Measurements from ENCODE around the gene BCL7C.
A peak's percentile ranks its signal among the peaks of the same experiment; 100 is the strongest.

The BCL7C gene

DNA sequence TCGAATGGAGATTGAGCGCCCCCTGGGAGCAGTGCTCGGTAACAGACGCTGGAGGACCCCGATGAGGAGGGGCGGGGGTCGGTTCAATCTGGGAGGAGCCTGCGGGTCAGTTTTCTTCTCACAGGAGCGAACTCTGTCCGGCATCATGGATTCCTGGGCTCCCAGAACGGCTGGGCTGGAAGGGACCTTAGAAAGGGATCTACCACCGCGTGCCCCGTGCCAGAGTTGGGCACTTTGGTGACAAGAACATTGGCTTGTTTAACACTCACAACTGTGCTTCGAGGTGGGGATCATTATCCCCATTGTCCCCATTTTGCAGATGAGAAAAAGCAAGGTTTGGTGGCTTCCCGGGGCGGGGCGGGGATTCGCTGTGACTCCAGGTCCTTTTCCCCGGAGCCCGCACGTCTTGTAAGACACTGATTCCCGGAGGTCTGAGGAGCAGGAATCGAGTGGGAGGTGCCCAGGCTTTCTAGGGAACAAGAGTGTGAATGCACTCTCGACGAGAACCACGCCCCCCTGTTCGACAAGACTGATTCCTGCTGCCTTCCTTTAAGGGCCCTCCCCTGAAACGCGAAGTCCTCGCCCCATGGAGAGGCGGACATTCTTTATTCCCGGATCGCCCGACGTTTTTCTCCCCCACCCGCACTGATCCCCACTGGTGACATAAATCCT, 28.0 kb upstream of the BCL7C start:
- TF ChIP-seq, protein P1, sequence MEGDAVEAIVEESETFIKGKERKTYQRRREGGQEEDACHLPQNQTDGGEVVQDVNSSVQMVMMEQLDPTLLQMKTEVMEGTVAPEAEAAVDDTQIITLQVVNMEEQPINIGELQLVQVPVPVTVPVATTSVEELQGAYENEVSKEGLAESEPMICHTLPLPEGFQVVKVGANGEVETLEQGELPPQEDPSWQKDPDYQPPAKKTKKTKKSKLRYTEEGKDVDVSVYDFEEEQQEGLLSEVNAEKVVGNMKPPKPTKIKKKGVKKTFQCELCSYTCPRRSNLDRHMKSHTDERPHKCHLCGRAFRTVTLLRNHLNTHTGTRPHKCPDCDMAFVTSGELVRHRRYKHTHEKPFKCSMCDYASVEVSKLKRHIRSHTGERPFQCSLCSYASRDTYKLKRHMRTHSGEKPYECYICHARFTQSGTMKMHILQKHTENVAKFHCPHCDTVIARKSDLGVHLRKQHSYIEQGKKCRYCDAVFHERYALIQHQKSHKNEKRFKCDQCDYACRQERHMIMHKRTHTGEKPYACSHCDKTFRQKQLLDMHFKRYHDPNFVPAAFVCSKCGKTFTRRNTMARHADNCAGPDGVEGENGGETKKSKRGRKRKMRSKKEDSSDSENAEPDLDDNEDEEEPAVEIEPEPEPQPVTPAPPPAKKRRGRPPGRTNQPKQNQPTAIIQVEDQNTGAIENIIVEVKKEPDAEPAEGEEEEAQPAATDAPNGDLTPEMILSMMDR (IDR thresholded peaks at IDR 0.05; ENCODE audit: low read depth, low read length) = peak; percentile 78
- H3K4me3 ChIP-seq (ENCODE audit: low read depth, low read length) = peak overlapping the region; percentile 63

DNA sequence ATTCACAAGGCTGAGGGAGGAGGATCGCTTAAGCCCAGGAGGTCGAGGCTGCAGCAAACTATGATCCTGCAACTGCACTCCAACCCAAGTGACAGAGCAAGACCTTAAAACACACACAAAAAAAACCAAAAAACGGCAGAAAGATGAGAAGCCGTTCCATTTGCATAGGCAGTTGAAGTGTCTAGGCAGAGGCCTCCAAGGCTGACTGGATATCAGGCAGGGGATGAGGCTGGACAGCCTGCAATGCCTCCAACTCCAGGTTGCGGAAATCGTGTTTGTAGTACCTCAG, 27.5 kb upstream of the BCL7C start:
- peak overlapping the region; percentile 63 for H3K4me3 ChIP-seq (ENCODE audit: low read depth, low read length)
- TF ChIP-seq, protein P1 (IDR thresholded peaks at IDR 0.05; ENCODE audit: low read depth, low read length) = no peak

DNA sequence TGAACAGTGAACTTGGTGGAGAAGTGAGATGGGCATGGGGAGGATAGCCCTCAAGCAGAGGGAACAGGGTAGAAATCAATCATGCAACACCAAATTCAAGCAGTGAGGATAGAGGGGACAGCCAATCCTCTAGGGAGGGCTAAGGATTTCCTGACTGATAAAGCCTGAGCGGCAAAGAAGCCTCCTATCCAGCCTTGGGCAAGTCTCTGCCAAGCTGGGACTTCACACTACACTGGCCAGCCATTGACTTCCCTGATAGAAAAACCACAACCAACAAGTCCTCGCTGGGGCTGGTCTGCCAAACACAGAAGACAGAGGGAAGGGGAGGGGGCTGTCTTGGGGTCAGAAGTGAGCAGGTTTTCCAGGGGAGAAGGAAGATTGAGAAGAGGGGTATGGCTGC, 27.0 kb upstream of the BCL7C start:
- H3K4me3 ChIP-seq (ENCODE audit: low read depth, low read length) = no peak overlapping the region
- TF ChIP-seq, protein P1 (IDR thresholded peaks at IDR 0.05; ENCODE audit: low read depth, low read length) = no peak

DNA sequence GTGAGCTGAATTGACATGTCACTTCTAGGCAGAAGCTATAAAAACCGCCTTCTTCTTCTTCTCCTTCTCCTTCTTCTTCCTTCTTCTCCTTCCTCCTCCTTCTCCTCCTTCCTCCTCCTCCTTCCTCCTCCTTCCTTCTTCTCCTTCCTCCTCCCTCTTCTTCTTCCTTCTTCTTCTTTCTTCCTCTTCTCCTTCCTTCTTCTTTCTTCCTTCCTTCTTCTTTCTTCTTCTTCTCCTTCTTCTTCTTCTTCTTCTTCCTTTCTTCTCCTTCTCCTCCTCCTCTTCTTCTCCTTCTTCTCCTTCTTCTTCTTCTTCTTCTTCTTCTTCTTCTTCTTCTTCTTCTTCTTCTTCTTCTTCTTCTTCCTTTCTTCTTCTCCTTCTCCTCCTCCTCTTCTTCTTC, 24.7 kb upstream of the BCL7C start:
- TF ChIP-seq, protein P1 (IDR thresholded peaks at IDR 0.05; ENCODE audit: low read depth, low read length) = no peak

DNA sequence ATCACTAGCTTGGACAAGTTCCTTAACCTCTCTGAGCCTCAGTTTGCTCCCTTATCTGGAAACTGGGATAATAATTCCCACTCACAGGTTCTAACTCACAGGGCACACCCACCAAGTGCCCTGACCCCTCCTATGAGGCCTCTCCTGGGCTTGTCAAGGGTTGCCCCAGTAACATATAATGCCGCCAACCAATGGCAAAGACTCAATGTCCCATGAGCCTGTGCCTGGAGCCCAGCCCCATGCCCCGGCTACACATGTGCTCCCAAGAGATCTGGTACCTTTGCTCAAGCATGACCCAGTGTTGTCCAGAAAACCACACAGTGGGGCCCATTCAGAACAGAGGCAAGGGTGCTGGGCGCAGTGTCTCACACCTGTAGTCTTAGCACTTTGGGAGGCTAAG, 21.0 kb upstream of the BCL7C start:
- TF ChIP-seq, protein P1 (IDR thresholded peaks at IDR 0.05; ENCODE audit: low read depth, low read length) = no peak
- H3K4me3 ChIP-seq (ENCODE audit: low read depth, low read length) = no peak overlapping the region

More for the DNA sequence above, 24.7 kb upstream of the BCL7C start:
- H3K4me3 ChIP-seq (ENCODE audit: low read depth, low read length) = no peak overlapping the region

DNA sequence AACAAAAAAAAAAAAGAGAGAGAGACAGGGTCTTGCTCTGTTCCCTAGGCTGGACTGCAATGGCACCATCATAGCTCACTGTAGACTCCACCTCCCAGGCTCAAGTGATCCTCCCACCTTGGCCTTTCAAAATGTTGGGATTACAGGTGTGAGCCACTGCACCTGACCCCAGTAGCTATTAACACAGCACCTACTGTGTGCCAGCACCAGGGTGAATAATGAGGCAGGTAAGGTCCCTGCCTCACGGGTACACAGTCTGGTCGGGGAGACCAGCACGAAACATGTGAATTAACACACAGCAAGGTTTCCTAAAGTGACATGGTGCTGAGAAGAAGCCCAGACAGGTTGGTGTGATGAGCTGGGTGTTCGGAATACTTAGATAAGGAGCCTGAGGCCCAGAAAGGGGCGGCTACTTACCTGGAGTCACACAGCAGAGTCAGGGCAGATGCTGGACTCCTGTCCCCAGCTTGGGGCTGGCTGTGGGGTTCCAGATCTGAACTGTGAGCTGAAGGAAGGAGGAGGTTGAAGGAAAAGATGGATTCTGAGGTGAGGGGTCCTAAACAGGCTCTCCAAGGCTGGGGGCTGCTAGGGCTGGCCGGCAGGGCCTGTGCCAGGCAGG, 19.0 kb upstream of the BCL7C start:
- TF ChIP-seq, protein P1 (IDR thresholded peaks at IDR 0.05; ENCODE audit: low read depth, low read length) = no peak
- H3K4me3 ChIP-seq (ENCODE audit: low read depth, low read length) = no peak overlapping the region

DNA sequence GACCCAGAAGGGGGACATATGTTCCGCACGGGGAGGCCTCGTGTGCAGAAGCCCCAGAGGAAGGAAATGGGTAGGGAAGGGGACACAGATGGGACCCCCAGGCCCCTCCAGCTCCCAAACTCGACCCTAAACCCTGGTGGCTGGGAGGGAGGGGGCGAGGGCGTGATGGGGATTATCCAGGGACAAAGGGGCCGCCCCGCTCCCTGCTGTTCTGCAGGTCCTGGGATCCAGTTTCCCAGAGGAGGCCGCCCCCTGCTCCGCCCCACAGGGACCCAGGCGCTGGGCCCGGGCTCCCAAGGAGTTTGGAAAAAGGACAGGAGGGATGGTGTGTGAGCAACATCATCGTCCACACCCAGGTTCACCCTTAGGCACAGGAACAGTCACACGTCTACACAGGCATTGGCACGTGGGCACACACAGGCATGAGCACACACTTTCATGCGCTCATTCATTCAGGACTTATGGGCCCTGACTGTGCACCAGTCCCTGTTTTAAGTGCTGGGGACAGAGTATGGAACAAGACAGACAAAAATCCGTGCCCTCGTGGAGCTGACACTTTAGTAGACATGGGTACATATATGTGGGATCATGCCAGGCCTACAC, 16.7 kb upstream of the BCL7C start:
- TF ChIP-seq, protein P1 (IDR thresholded peaks at IDR 0.05; ENCODE audit: low read depth, low read length) = no peak
- H3K4me3 ChIP-seq (ENCODE audit: low read depth, low read length) = no peak overlapping the region
